GM15510 (cell line): Measurements from ENCODE around the gene PLPPR1.

ENCODE experiments used
- POLR2A ChIP-seq: IDR thresholded peaks from 3 replicates; pipeline ENCODE4 v1.6.1; 2011; ENCODE audit warnings: borderline replicate concordance; ENCODE audit not compliant: insufficient read length; ENCODE audit errors: extremely low read depth

PLPPR1 gene

GRCh38 chr9:101081641-101082040, 53.1 kb downstream of the PLPPR1 start:
- TF ChIP-seq POLR2A, result no peak

GRCh38 chr9:101083448-101084202, 55.1 kb downstream of the PLPPR1 start:
- no peak for TF ChIP-seq POLR2A

GRCh38 chr9:101087426-101087825, 58.9 kb downstream of the PLPPR1 start:
- TF ChIP-seq POLR2A, result no peak

- TF ChIP-seq POLR2A, result no peak
Observed at GRCh38 chr9:101092922-101093321, 64.4 kb downstream of the PLPPR1 start.

GRCh38 chr9:101093620-101094019, 65.1 kb downstream of the PLPPR1 start:
- TF ChIP-seq POLR2A, result no peak

GRCh38 chr9:101094686-101095085, 66.2 kb downstream of the PLPPR1 start:
- TF ChIP-seq POLR2A, result no peak

GRCh38 chr9:101097210-101097609, 68.7 kb downstream of the PLPPR1 start:
- TF ChIP-seq POLR2A, result no peak

GRCh38 chr9:101098392-101098791, 69.9 kb downstream of the PLPPR1 start:
- TF ChIP-seq POLR2A, result no peak

GRCh38 chr9:101114317-101114716, 85.8 kb downstream of the PLPPR1 start:
- TF ChIP-seq POLR2A, result no peak

GRCh38 chr9:101115102-101115501, 86.6 kb downstream of the PLPPR1 start:
- no peak for TF ChIP-seq POLR2A

GRCh38 chr9:101117161-101117560, 88.6 kb downstream of the PLPPR1 start:
- TF ChIP-seq POLR2A, result no peak

- TF ChIP-seq POLR2A, result no peak
Observed at GRCh38 chr9:101119206-101119819, 90.8 kb downstream of the PLPPR1 start.

GRCh38 chr9:101121836-101122399, 93.4 kb downstream of the PLPPR1 start:
- TF ChIP-seq POLR2A, result no peak

GRCh38 chr9:101126556-101126955, 98.0 kb downstream of the PLPPR1 start:
- TF ChIP-seq POLR2A, result no peak

GRCh38 chr9:101128623-101129022, 100.1 kb downstream of the PLPPR1 start:
- no peak for TF ChIP-seq POLR2A

- no peak for TF ChIP-seq POLR2A
Observed at GRCh38 chr9:101130054-101130453, 101.5 kb downstream of the PLPPR1 start.

GRCh38 chr9:101131326-101131725, 102.8 kb downstream of the PLPPR1 start:
- TF ChIP-seq POLR2A, result no peak

GRCh38 chr9:101132801-101133200, 104.3 kb downstream of the PLPPR1 start:
- no peak for TF ChIP-seq POLR2A
